Glutamatergic neuron (in vitro differentiated cells): Measurements from ENCODE around the gene FIZ1. TPM values are rescaled to one million over a fixed set of nuclear protein-coding genes. Genes with fewer than 3 reads are reported as not detected.
A peak's percentile ranks its signal among the peaks of the same experiment; 100 is the strongest.

ENCODE experiments used
- DNase-seq: peaks from one replicate; pipeline ENCODE4 v3.0.0; 2022
- H3K27ac Mint-ChIP-seq: one replicate; pipeline ENCODE4 v1.8.0; 2020; ENCODE audit warnings: mild to moderate bottlenecking, mixed read lengths, inconsistent platforms; ENCODE audit not compliant: unreplicated experiment
- H3K27me3 Mint-ChIP-seq: one replicate; pipeline ENCODE4 v1.8.0; 2020; ENCODE audit warnings: mild to moderate bottlenecking, moderate library complexity, mixed read lengths, inconsistent platforms; ENCODE audit not compliant: unreplicated experiment
- H3K36me3 Mint-ChIP-seq: one replicate; pipeline ENCODE4 v1.8.0; 2020; ENCODE audit warnings: mild to moderate bottlenecking, mixed read lengths, inconsistent platforms; ENCODE audit not compliant: unreplicated experiment
- H3K4me1 Mint-ChIP-seq: one replicate; pipeline ENCODE4 v1.8.0; 2020; ENCODE audit warnings: mild to moderate bottlenecking, low read depth, mixed read lengths, inconsistent platforms; ENCODE audit not compliant: unreplicated experiment
- H3K4me3 Mint-ChIP-seq: one replicate; pipeline ENCODE4 v1.8.0; 2020; ENCODE audit warnings: mild to moderate bottlenecking, mixed read lengths, inconsistent platforms; ENCODE audit not compliant: unreplicated experiment
- H3K9me3 Mint-ChIP-seq: one replicate; pipeline ENCODE4 v1.8.0; 2020; ENCODE audit warnings: mild to moderate bottlenecking, moderate library complexity, mixed read lengths, inconsistent platforms; ENCODE audit not compliant: unreplicated experiment
- total RNA-seq: library from RNA; stranded (reverse); fragmentation: NEBNext Ultra II Directional; extraction: Animal tissue kit (Norgen Biotek cat#: 25700); gene quantifications from one replicate; pipeline ENCODE4 v1.2.1, GENCODE V29; 2021; ENCODE audit not compliant: unreplicated experiment
- TF ChIP-seq, protein P1 (sequence below): fragments of 200-600 bp; sonication (generic); IDR thresholded peaks from one replicate; pipeline ENCODE4 v1.5.0; 2021; ENCODE audit not compliant: partially characterized antibody, unreplicated experiment

FIZ1 gene
- total RNA-seq, 1 donor from 2014 or later = 26.0 TPM

DNA sequence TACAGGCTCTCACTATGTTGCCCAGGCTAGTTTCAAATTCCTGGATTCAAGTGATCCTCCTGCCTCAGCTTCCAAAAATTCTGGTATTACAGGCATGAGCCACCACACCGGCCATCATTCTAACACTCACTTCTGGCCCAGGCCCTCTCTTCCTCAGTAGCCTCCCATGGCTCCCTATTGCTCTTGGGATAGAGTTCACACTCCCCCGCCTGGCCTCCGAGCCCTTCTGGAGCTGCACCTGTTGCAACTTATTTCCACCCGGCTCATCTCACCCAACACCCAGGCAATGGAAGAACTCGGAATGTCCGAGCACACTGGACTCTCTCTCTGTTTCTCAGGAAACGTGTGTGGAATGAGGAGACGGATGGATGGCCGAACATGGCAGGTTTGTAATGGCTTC is 45.0 kb downstream of the FIZ1 start:
- Mint-ChIP-seq H3K4me1 (peaks cover 9% of the 10 kb centered on the region), H3K9me3 (peaks cover 10% of the 10 kb centered on the region), H3K27me3 (no peaks in the 10 kb centered on the region), H3K36me3 (no peaks in the 10 kb centered on the region), H3K27ac (no peak overlapping the region), H3K4me3 (no peak overlapping the region)
- TF ChIP-seq, protein P1, sequence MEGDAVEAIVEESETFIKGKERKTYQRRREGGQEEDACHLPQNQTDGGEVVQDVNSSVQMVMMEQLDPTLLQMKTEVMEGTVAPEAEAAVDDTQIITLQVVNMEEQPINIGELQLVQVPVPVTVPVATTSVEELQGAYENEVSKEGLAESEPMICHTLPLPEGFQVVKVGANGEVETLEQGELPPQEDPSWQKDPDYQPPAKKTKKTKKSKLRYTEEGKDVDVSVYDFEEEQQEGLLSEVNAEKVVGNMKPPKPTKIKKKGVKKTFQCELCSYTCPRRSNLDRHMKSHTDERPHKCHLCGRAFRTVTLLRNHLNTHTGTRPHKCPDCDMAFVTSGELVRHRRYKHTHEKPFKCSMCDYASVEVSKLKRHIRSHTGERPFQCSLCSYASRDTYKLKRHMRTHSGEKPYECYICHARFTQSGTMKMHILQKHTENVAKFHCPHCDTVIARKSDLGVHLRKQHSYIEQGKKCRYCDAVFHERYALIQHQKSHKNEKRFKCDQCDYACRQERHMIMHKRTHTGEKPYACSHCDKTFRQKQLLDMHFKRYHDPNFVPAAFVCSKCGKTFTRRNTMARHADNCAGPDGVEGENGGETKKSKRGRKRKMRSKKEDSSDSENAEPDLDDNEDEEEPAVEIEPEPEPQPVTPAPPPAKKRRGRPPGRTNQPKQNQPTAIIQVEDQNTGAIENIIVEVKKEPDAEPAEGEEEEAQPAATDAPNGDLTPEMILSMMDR = no peak
- no peak for DNase-seq

DNA sequence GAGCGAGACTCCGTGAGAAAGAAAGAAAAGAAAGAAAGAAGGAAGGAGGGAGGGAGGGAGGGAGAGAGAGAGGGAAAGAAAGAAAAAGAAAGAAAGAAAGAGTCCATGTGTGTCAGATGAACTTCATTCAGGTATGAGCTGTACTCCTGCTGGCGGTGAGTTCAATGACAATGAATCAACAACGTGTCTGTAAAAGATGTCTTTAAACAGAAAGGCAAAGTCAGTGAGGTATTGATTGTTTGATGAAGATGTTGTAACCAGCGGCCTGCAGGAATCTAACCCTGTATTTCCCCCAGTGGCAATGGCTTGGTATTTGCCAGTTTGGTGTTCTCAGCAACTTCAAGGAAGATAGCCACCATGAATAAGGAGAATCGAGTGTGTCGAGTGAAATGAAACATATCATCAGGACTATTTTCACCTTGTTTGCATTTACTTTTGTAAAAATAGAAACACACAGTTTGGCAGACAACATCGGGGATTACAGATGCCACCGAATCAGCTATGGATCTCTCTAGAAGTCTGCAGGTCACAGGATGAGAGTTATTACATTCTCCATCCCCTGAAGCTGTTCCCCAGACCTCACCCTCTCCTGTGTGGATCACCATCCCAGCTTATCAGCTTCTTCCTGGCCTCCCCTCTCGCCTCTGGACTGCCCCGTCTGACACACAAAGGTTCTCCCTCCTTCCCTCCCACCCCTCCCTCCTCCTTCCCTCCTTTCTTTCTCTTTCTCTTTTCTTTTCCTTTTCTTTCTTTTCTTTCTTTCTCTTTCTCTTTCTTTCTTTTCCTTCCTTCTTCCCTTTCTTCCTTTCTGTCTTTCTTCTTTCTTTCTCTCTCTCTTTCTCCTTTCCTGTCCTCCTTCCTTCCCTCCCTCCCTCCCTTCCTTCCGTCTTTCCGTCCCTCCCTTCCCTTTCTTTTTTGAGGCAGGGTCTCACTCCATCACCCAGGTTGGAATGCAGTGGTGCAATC is 45.8 kb downstream of the FIZ1 start:
- H3K27ac Mint-ChIP-seq = no peak overlapping the region
- peaks cover 10% of the 10 kb centered on the region for H3K9me3 Mint-ChIP-seq
- DNase-seq = no peak
- H3K27me3 Mint-ChIP-seq = no peaks in the 10 kb centered on the region
- no peak overlapping the region for H3K4me3 Mint-ChIP-seq
- peaks cover 10% of the 10 kb centered on the region for H3K4me1 Mint-ChIP-seq
- TF ChIP-seq, protein P1 = no peak
- H3K36me3 Mint-ChIP-seq = no peaks in the 10 kb centered on the region

DNA sequence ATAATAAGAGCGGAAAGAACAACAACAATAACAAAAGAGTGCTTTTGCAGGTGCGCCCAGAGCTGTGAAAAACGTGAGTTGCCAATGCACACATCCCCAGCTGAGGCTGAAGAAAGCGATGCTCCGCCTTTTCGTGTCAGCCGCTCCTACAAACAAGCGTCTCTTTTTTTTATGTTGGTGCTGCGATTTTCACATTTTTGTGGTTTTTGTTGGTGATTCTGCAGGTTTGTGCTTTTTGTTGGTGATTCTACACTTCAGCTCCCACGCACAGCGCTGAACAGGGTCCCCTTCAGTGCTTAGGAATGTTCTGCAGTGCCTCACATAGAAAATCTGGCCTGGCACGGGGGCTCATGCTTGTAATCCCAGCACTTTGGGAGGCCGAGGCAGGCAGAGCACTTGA is 46.7 kb downstream of the FIZ1 start:
- TF ChIP-seq, protein P1 = no peak
- Mint-ChIP-seq H3K36me3 (no peaks in the 10 kb centered on the region), H3K27me3 (no peaks in the 10 kb centered on the region), H3K4me3 (no peak overlapping the region), H3K27ac (no peak overlapping the region), H3K9me3 (peaks cover 12% of the 10 kb centered on the region), H3K4me1 (peaks cover 10% of the 10 kb centered on the region)
- DNase-seq = no peak

DNA sequence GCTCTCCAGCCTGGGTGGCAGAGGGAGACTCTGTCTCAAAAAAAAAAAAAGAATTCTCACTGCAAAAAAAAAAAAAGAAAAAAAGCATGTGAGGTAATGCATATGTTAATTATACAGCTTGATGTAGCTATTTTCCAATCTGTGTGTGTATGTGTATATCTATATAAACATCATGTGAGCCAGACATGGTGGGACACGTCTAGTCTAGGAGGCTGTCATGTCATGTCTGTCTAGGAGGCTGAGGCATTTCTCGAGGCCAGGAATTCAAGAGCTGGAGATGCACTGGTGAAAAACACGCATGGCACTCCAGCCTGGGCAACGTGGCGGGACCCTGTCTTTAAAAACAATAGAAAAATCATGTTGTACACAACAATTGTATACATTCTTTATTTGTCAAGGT is 47.1 kb downstream of the FIZ1 start:
- TF ChIP-seq, protein P1 = no peak
- no peaks in the 10 kb centered on the region for H3K27me3 Mint-ChIP-seq
- H3K36me3 Mint-ChIP-seq = no peaks in the 10 kb centered on the region
- H3K27ac Mint-ChIP-seq = no peak overlapping the region
- no peak for DNase-seq
- H3K4me1 Mint-ChIP-seq = peaks cover 12% of the 10 kb centered on the region
- H3K9me3 Mint-ChIP-seq = peaks cover 12% of the 10 kb centered on the region
- H3K4me3 Mint-ChIP-seq = no peak overlapping the region

DNA sequence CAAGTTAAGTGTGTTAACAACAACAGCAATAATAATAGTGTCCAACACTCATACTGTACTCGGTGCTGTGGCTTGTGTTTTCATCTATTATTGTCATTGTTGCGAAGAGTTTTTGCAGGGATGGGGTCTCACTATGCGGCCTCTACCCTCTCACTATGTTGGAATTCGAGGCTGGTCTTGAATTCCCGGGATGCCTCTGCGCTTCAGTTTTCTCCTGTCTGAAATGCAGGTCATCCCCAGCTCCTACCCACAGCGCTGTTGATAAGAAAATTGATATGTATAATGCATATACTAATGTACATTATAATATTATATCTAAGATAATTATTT is 49.0 kb downstream of the FIZ1 start:
- H3K27ac Mint-ChIP-seq = peak overlapping the region; percentile 57
- H3K4me3 Mint-ChIP-seq = peak overlapping the region; percentile 67
- TF ChIP-seq, protein P1 = no peak
- peaks cover 3% of the 10 kb centered on the region for H3K27me3 Mint-ChIP-seq
- H3K9me3 Mint-ChIP-seq = peaks cover 15% of the 10 kb centered on the region
- peaks cover 18% of the 10 kb centered on the region for H3K4me1 Mint-ChIP-seq
- no peak for DNase-seq
- no peaks in the 10 kb centered on the region for H3K36me3 Mint-ChIP-seq
